Activated CD4-positive, alpha-beta memory T cell treated with anti-CD3 and anti-CD28 coated beads, Interleukin-2, amount 10 ng/mL, durations not matched to agents 7 days and 5 days (primary cell): ENCODE measurements around the gene MRNIP. TPM values are rescaled to one million over a fixed set of nuclear protein-coding genes. Genes with fewer than 3 reads are reported as not detected.

Experiments used
- CTCF ChIA-PET: fragments of 350-600 bp; sonication (Branson Sonifier 250); formaldehyde crosslinking; loops from one replicate; lab custom pipeline; 2021; ENCODE audit warnings: antibody characterized with exemption, inconsistent platforms; lab: Charles Lee
- POLR2A ChIA-PET: fragments of 350-600 bp; sonication (Branson Sonifier 250); formaldehyde crosslinking; loops from one replicate; lab custom pipeline; 2021; ENCODE audit warnings: antibody characterized with exemption; lab: Charles Lee
- DNase-seq: peaks from one replicate; pipeline ENCODE4 v3.0.0-alpha.2; 2020
- H3K27ac Mint-ChIP-seq: one replicate; pipeline ENCODE4 v1.8.0; 2021; ENCODE audit warnings: mild to moderate bottlenecking, mixed read lengths
- H3K27me3 Mint-ChIP-seq: one replicate; pipeline ENCODE4 v1.8.0; 2021; ENCODE audit warnings: mixed read lengths
- H3K36me3 Mint-ChIP-seq: one replicate; pipeline ENCODE4 v1.8.0; 2021; ENCODE audit warnings: low read depth, mixed read lengths
- H3K4me1 Mint-ChIP-seq: one replicate; pipeline ENCODE4 v1.8.0; 2021; ENCODE audit warnings: mixed read lengths
- H3K4me3 Mint-ChIP-seq: one replicate; pipeline ENCODE4 v1.8.0; 2021; ENCODE audit warnings: mild to moderate bottlenecking, mixed read lengths
- H3K9me3 Mint-ChIP-seq: one replicate; pipeline ENCODE4 v1.8.0; 2021; ENCODE audit warnings: mixed read lengths
- total RNA-seq, 2 experiments: library from RNA; stranded (reverse); gene quantifications; one replicate each; pipeline ENCODE4 v1.2.3, GENCODE V29; 2021

MRNIP gene
- total RNA-seq, 2 experiments from 2014 or later = 17.0 to 19.5 TPM

GRCh38 chr5:179883163-179883562 is 24.5 kb upstream of the MRNIP start:
- CTCF ChIA-PET = no interaction called here
- H3K9me3 Mint-ChIP-seq = peaks cover 24% of the 10 kb centered on the region
- H3K27me3 Mint-ChIP-seq = no peaks in the 10 kb centered on the region
- no peak overlapping the region for H3K4me3 Mint-ChIP-seq
- DNase-seq = no peak
- POLR2A ChIA-PET = interaction anchor here (1.0 kb wide), 1 partner anchor 9 kb away, joined by 3 read pairs; no protein-coding TSS in a partner anchor
- H3K36me3 Mint-ChIP-seq = peaks cover 59% of the 10 kb centered on the region
- no peaks in the 10 kb centered on the region for H3K4me1 Mint-ChIP-seq
- H3K27ac Mint-ChIP-seq = no peak overlapping the region

GRCh38 chr5:179882338-179882737 is 23.7 kb upstream of the MRNIP start:
- ChIA-PET POLR2A (interaction anchor here (0.8 kb wide), 1 partner anchor 37 kb away, joined by 3 read pairs; no protein-coding TSS in a partner anchor), CTCF (interaction anchor here (1.1 kb wide), 1 partner anchor 16 kb away, joined by 3 read pairs; no protein-coding TSS in a partner anchor)
- DNase-seq = no peak
- H3K9me3 Mint-ChIP-seq = peaks cover 24% of the 10 kb centered on the region
- peaks cover 54% of the 10 kb centered on the region for H3K36me3 Mint-ChIP-seq
- no peak overlapping the region for H3K27ac Mint-ChIP-seq
- H3K4me1 Mint-ChIP-seq = no peaks in the 10 kb centered on the region
- no peak overlapping the region for H3K4me3 Mint-ChIP-seq
- H3K27me3 Mint-ChIP-seq = no peaks in the 10 kb centered on the region

- peaks cover 44% of the 10 kb centered on the region for H3K36me3 Mint-ChIP-seq
- ChIA-PET CTCF (interaction anchor here (0.9 to 1.1 kb wide), 2 partner anchors 14 to 27 kb away, joined by 3 read pairs; no protein-coding TSS in a partner anchor), POLR2A (no interaction called here)
- H3K27ac Mint-ChIP-seq = no peak overlapping the region
- peaks cover 23% of the 10 kb centered on the region for H3K9me3 Mint-ChIP-seq
- no peak overlapping the region for H3K4me3 Mint-ChIP-seq
- no peak for DNase-seq
- H3K27me3 Mint-ChIP-seq = no peaks in the 10 kb centered on the region
- H3K4me1 Mint-ChIP-seq = no peaks in the 10 kb centered on the region
These were observed 22.4 kb upstream of the MRNIP start for GRCh38 chr5:179880848-179881590.

- H3K36me3 Mint-ChIP-seq = peaks cover 36% of the 10 kb centered on the region
- no peak overlapping the region for H3K4me3 Mint-ChIP-seq
- no peak for DNase-seq
- CTCF ChIA-PET = no interaction called here
- H3K27me3 Mint-ChIP-seq = no peaks in the 10 kb centered on the region
- POLR2A ChIA-PET = no interaction called here
- H3K4me1 Mint-ChIP-seq = no peaks in the 10 kb centered on the region
- peaks cover 18% of the 10 kb centered on the region for H3K9me3 Mint-ChIP-seq
- H3K27ac Mint-ChIP-seq = no peak overlapping the region
These were observed 21.5 kb upstream of the MRNIP start for GRCh38 chr5:179880066-179880650.

GRCh38 chr5:179879690-179880010 is 21.0 kb upstream of the MRNIP start:
- no peaks in the 10 kb centered on the region for H3K4me1 Mint-ChIP-seq
- no peak overlapping the region for H3K27ac Mint-ChIP-seq
- H3K27me3 Mint-ChIP-seq = no peaks in the 10 kb centered on the region
- H3K9me3 Mint-ChIP-seq = peaks cover 14% of the 10 kb centered on the region
- ChIA-PET CTCF (no interaction called here), POLR2A (no interaction called here)
- DNase-seq = no peak
- peaks cover 30% of the 10 kb centered on the region for H3K36me3 Mint-ChIP-seq
- H3K4me3 Mint-ChIP-seq = no peak overlapping the region

GRCh38 chr5:179879003-179879689 is 20.5 kb upstream of the MRNIP start:
- peaks cover 25% of the 10 kb centered on the region for H3K36me3 Mint-ChIP-seq
- POLR2A ChIA-PET = no interaction called here
- CTCF ChIA-PET = interaction anchor here (1.0 kb wide), 1 partner anchor 10 kb away, joined by 3 read pairs; no protein-coding TSS in a partner anchor
- peaks cover 14% of the 10 kb centered on the region for H3K9me3 Mint-ChIP-seq
- H3K4me1 Mint-ChIP-seq = no peaks in the 10 kb centered on the region
- no peak for DNase-seq
- H3K27me3 Mint-ChIP-seq = no peaks in the 10 kb centered on the region
- H3K4me3 Mint-ChIP-seq = no peak overlapping the region
- H3K27ac Mint-ChIP-seq = no peak overlapping the region

GRCh38 chr5:179878222-179879002 is 19.8 kb upstream of the MRNIP start:
- Mint-ChIP-seq H3K9me3 (peaks cover 8% of the 10 kb centered on the region), H3K27me3 (no peaks in the 10 kb centered on the region), H3K27ac (no peak overlapping the region), H3K4me3 (no peak overlapping the region), H3K4me1 (no peaks in the 10 kb centered on the region), H3K36me3 (peaks cover 18% of the 10 kb centered on the region)
- ChIA-PET POLR2A (interaction anchor here (0.8 kb wide), 1 partner anchor 10 kb away, joined by 3 read pairs; no protein-coding TSS in a partner anchor), CTCF (interaction anchor here (1.0 kb wide), 1 partner anchor 10 kb away, joined by 3 read pairs; no protein-coding TSS in a partner anchor)
- no peak for DNase-seq

- ChIA-PET POLR2A (no interaction called here), CTCF (no interaction called here)
- H3K27me3 Mint-ChIP-seq = no peaks in the 10 kb centered on the region
- H3K4me1 Mint-ChIP-seq = no peaks in the 10 kb centered on the region
- H3K36me3 Mint-ChIP-seq = peaks cover 9% of the 10 kb centered on the region
- H3K27ac Mint-ChIP-seq = no peak overlapping the region
- H3K9me3 Mint-ChIP-seq = no peaks in the 10 kb centered on the region
- no peak for DNase-seq
- no peak overlapping the region for H3K4me3 Mint-ChIP-seq
These were observed 18.0 kb upstream of the MRNIP start for GRCh38 chr5:179876610-179876952.

- H3K4me3 Mint-ChIP-seq = no peak overlapping the region
- H3K36me3 Mint-ChIP-seq = peaks cover 10% of the 10 kb centered on the region
- H3K27ac Mint-ChIP-seq = no peak overlapping the region
- no peak for DNase-seq
- H3K4me1 Mint-ChIP-seq = no peaks in the 10 kb centered on the region
- CTCF ChIA-PET = no interaction called here
- no peaks in the 10 kb centered on the region for H3K9me3 Mint-ChIP-seq
- no peaks in the 10 kb centered on the region for H3K27me3 Mint-ChIP-seq
- POLR2A ChIA-PET = no interaction called here
These were observed 17.4 kb upstream of the MRNIP start for GRCh38 chr5:179875741-179876609.

GRCh38 chr5:179874536-179875292 is 16.1 kb upstream of the MRNIP start:
- ChIA-PET CTCF (interaction anchor here (0.5 kb wide), 1 partner anchor 179 kb away, joined by 3 read pairs; no protein-coding TSS in a partner anchor), POLR2A (interaction anchor here (0.9 kb wide), 2 partner anchors 9 to 53 kb away, joined by 3 read pairs; no protein-coding TSS in a partner anchor)
- Mint-ChIP-seq H3K4me3 (no peak overlapping the region), H3K27ac (no peak overlapping the region), H3K36me3 (peaks cover 14% of the 10 kb centered on the region), H3K27me3 (no peaks in the 10 kb centered on the region), H3K9me3 (no peaks in the 10 kb centered on the region), H3K4me1 (no peaks in the 10 kb centered on the region)
- no peak for DNase-seq

GRCh38 chr5:179874136-179874535 is 15.5 kb upstream of the MRNIP start:
- Mint-ChIP-seq H3K4me1 (no peaks in the 10 kb centered on the region), H3K9me3 (no peaks in the 10 kb centered on the region), H3K4me3 (no peak overlapping the region), H3K27ac (no peak overlapping the region), H3K27me3 (no peaks in the 10 kb centered on the region), H3K36me3 (peaks cover 14% of the 10 kb centered on the region)
- ChIA-PET CTCF (no interaction called here), POLR2A (interaction anchor here (0.9 kb wide), 1 partner anchor 9 kb away, joined by 3 read pairs; no protein-coding TSS in a partner anchor)
- DNase-seq = no peak
